GM21737 (cell line): Measurements from ENCODE around the gene SLC6A19.

Source experiments
- ATAC-seq: cut with Tn5 transposase; IDR thresholded peaks from one replicate; pipeline ENCODE4 v1.9.1; 2021; ENCODE audit warnings: mild to moderate bottlenecking, moderate library complexity; ENCODE audit not compliant: unreplicated experiment

Gene SLC6A19

DNA sequence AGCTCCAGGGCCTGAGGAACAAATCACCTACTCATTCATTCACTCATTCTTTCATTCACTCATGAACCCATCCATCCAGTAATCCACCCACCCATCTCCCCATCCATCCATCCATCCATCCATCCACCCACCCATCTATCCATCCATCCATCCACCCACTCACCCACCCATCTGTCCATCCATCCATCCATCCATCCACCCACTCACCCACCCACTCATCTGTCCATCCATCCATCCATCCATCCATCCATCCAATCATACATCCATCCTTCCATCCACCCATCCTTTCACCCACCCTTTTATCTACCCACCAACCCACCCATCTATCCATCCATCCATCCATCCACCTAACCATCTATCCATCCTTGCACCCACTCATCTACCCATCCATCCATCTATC, 35.5 kb upstream of the SLC6A19 start:
- ATAC-seq, result no peak

DNA sequence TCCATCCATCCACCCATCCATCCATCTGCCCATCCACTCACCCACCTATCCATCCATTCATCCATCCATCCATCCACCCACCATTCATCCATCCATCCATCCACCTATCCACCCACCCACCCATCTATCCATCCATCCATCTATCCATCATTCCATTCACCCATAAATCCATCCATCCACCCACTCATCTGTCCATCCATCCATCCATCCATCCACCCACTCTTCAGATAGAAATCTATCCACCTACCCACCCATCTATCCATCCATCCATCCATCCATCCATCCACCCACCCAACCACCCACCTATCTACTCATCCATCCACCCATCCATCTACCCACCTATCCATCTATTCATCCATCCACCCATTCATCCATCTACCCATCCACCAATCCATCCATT, 35.0 kb upstream of the SLC6A19 start:
- no peak for ATAC-seq

DNA sequence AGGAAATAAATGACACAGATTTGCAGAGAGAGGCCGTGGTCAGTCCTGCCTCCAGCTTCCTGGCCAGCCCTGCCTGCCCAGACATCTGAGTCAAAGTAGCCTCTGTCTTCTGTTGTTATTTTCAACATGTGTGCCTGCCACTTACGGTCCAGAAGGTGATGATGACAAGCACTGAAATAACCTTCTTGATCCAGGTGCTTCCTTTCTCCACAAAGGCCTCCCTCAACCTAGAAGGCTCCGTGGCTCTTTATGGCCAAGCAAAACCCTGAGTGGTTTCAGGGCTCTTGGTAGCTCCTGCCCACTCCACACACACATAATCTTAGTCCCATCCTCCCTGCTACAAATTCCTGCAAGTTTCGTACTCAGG, 34.1 kb upstream of the SLC6A19 start:
- no peak for ATAC-seq

DNA sequence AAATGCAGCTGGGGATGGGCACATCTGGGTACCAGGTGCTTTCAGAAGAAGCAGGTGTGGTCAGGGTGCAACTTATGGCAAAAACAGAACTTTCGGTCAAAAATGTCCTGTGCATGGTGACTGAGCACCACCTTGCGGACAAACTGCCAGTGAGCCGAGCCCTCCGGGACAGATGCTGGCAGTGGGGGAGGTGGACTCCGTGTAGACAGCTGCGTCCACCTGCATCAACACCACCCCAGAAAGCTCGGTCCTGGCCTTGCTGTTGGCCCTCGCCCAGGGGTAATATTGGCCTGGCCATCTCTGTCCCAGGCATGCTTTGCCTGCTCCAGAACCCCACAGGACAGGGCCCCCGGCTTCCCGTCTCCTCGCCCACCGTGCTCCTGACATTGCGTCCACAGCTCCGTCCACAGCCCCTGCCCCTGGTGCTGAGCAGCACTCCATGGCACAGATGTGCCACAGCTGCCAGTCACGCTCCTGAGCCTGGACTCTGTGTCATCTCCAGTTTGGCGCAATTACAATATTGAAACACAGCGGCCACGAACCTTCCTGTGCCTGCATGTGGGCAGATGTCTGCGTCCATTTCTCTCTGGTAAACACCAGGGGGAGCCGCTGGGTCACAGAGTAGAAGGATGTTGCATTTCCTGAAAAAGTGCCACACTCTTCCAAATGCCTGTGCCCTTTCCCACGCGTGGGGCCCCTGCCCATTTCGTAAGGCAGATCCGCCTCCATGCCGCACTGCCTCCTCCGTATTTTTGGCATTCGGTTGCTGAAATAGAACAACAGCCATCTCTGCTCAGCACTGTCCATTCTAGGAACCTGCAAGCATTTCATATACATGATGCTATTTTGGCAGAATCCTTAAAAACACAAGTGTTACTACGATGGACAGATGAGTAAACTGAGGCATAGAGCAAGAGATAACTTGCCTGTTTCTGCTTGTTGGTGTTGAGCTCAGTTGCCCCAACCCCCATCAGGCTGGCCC, 33.4 kb upstream of the SLC6A19 start:
- ATAC-seq, result peak; percentile 63

DNA sequence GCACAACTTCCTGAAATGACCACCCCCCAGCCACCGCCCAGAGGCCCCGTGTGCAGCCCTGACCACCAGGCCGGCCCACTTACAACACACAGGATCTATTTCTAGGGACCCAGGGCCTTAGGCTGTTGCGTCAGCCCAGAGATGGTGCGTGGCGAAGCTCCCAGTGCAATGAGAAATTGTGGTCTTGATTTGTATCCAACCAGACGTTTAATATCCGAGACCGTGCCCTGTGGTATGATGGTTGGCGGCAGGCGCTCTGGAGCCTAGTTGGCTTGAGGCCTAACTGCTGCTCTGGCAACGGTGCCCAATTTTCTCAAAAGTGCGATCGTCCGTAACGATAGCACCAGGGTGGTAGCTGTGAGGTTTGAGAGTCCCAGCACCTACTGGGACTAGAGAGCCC, 32.6 kb upstream of the SLC6A19 start:
- no peak for ATAC-seq

DNA sequence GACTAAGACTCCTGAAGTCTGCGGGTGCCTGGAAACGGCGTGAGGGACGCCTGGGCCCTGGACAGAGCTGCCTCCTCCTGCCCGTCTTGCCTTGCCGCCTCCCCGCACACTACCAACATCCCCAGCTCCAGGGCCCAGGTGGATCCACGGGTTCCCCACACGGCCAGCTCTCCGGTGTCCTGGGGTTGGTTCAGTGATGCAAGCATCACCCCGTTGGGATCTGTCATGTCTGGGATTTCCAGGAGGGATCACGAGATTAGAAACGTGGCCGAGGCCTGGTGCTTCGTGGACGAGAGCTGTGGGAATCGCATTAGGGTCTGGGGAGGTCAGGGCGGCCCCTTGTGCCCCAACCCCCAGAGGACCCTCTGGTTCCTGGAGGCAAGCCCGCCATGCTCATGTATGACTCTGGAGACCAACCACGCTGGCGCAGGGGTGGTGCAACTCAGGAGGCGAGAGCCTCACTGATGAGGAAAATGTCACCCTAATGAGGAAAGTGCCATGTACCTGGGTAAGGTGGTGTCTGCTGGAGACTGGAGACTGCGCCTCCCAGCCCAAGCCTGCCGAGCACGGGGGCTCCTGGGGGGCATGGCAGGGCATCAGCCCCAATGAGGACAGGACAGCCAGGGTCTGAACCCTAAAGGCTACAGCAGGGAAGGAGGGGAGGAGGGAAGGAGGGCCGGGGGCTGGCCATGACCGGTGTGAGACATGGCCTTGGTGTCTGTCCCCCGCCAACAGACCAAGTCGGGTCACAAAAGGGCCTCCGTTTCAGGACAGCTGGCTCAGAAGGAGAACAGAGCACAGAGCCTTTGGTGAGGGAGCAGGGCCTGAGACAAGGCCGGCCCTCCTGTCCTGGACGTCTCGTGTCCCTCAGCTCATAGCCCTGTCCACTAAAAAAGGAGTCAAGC, 31.9 kb upstream of the SLC6A19 start:
- no peak for ATAC-seq

DNA sequence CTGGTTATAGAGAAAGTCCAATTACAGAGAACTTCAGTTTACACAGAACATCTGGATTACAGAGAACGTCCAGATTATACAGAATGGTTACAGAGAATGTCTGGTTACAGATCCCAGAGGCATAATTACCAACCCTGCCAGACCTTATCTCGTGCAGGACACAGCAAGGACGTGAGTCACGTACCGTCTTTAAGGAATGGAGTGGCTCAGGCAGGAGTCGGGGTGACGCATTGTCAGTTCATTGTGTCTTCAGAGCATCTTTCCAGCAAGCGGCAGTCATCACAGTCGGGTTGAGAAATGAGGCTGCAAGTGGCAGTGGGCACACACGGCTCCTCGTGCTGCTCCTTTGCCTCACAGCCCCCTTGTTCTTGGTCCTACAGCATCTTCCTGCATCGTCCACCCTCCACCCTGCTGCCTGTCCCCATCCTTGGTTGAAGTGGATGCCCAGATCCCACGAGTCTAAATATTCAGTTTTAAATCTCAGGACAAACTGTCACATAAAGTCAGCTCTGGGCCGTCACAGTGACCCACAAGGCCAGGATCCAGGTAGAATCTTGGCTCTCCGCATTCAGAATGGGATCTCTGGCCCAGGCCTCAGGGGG, 30.0 kb upstream of the SLC6A19 start:
- ATAC-seq, result no peak

DNA sequence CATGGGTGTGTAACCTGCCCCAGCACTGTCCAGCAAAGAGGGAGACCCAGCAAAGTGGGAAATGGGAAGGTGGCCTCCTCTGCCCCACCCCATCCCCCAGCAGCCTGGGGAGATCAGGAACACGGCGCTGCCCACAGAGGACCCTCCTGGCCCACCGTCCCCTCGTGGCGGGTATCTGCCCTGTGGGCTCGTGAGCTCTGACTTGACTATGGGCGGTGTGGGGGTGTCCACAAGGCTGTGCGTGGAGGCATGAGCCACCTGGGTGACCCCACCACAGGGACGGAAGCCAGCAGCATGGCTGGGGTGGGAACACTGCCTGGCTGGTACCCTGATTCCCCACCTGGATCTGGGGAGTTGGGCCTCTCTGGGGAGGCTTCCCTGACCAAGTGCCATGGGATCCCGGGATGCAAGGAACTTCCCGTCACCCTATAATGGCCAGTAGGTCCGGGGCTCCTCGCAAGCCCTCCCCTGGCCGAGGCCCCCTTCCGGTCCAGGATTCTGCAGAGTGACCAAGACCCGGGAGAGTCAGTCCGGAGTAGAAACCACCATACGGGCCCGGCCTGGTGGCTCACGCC, 29.3 kb upstream of the SLC6A19 start:
- ATAC-seq, result no peak

DNA sequence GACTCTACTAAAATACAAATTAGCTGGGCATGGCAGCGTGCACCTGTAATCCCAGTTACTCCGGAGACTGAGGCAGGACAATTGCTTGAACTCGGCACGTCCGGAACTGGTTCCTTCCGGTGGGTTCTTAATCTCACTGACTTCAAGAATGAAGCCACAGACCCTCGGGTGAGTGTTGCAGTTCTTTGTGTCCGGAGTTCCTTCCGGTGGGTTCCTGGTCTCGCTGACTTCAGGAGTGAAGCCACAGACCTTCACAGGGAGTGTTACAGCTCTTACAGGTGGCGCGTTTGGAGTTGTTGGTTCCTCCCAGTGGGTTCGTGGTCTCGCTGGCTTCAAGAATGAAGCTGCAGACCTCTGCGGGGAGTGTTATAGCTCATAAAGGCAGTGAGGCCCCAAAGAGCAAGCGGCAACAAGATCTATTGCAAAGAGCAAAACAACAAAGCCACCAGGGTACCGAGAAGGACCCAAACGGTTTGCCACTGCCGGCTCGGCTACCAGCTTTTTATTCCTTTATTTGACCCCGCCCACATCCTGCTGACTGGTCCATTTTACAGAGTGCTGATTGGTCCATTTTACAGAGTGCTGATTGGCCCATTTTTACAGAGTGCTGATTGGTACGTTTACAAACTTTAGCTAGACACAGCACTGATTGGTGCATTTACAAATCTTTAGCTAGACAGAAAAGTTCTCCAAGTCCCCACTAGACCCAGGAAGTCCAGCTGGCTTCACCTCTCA, 28.6 kb upstream of the SLC6A19 start:
- no peak for ATAC-seq

DNA sequence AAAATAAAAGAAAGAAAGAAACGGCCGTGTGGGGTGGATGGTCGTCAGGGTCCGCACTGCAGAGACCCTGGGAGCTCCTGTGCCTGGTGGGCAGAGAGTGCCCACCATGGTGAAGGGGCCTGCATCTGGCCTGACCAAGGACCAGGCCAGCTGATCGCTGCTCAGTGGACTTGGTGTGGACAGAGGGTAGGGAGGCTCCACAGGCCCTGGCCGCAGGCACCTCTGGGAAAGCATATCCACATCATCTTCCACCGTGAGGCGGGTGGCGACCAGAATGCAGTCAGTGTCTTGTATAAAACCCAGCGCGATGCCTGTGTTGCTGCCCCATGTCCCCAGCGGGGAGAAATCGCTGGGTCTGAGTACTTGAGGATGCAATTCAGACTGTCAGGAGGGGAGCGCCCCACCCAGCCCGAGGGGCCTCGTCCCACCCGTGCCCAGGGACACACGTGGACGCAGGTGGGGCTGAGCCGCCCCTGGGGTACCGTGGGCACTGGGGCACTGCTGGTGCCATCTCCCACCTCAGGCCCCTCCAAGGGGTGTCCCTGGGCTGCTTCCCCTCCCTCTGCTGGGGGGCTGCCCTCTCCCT, 27.8 kb upstream of the SLC6A19 start:
- no peak for ATAC-seq

DNA sequence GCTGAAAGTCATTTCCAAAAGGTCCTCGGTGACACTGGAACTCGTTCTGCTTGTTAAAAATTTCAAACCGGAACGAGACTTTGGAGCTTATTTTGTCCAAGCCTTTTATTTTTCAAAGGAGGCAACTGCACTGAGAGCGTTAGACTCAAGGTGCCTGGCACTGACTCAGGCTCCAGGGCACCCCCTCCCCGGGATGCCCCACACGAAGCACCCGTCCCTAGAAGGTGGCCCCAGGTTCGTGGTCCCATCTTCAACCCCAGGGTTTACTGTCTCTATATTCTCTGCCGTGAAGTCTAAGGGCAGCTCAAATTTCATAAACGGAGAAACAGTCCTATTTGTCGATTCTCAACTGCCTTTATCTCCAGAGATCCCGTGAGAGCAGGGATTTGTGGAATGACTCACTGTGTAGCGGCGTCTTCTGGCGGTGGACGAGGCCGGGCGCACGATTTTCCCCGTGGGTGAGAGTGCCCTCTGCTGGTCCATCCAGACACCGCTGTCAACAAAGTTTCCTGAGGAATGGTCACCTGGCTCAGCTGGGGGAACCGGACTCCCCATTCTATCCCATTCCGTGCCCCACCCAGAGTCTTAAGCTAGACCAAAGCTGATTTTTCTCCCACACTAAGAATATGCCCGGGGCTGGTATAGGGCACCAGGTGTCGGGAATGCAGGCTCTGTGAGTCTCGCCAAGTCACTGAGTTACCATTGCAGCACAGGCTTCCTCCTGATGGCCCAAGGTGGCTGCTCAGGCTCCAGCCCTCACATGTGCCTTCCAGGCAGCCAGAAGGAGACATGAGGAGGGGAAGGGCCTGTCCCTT, 27.1 kb upstream of the SLC6A19 start:
- ATAC-seq, result no peak

DNA sequence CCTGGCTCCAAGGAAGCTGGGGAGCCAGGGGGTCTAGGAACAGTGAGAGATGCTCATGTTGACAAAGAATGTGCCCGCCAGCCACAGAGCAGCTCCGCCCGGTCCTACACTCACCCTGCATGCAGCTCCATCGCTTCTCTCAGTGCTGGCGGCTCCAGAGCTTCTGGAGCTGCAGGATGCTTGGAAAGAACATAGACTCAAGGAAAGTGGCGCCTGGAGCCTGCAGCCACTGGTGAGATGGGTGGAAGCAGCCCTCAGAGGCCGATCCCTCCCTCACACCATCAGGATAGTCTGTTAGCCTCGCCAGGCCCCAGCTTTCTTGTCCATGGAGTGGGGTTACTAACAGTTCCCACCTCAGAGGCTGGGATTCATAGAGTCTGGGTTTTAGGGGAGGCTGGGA, 26.4 kb upstream of the SLC6A19 start:
- ATAC-seq, result no peak

DNA sequence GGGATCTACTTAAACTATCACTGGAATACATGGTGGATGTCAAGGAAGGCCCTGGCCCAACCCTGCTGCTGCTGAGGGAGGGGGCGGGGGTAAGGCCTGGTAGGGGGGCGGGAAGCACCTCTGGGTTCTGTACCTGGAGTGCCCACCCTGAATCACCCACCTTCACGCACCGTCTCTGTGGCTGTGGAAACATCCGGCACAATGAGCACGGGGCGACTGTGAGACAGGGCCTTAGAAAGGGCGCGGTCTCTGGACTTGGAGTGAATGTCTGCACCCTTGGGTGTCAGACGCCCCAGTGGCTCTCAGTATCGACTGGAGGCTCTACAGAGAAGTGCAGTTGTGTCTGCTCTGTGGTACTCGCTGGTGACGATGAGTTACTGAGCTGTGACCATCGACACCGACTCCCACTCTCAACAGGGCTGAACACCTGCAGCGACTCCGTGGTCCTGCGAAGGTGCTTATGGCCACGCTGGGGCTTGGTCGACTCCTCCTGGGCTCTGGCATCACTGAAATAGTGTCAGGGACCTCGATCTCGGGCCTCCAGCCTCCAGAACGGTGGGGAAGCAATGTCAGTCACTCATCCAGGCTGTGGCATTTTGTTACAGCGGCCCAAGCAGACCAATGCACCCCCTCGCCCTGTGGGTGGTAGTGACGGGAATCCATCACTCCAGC, 25.5 kb upstream of the SLC6A19 start:
- no peak for ATAC-seq

DNA sequence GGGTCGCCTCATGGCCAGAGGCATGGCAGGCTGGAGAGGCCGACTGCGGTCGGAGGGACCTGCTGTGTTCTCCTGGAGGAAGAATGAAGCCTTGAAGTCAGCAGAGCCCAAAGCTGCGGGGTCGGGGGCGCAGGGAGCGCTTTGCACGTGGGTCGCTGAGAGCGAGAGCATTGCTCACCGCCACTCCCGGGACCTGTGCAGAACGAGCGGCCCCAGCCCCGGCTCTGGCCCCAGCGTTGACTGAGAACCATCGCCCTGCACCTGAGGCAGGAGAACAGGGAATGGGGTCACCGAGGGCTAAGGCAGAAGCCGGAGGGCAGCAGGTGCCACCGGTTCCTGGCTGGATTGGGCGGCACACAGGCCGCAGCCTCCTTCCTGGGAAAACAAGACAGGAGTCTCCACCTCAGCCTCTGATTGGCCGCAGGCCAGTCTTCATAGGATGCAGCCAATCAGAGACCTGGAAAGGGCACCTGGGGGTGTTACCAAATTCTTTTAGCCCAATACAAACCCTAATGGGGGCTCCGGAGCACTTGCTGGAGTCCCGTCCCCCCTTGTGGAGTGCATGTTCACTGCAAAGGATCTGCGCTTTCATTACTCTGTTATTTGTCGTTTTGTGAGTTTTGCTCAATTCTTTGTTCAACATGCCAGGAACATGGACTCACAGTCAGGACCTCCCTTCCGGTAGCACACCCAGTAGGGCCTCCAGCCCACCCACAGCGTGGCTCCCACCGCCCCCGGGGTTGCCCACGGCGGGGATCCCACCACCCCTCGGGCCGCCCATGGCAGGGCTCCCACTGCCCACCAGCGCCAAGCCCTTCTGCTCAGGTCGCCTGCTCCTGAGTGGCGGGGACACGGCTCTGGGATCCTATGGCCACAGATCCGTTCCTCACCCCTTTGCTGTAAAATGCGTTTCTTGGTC, 24.7 kb upstream of the SLC6A19 start:
- ATAC-seq, result no peak

DNA sequence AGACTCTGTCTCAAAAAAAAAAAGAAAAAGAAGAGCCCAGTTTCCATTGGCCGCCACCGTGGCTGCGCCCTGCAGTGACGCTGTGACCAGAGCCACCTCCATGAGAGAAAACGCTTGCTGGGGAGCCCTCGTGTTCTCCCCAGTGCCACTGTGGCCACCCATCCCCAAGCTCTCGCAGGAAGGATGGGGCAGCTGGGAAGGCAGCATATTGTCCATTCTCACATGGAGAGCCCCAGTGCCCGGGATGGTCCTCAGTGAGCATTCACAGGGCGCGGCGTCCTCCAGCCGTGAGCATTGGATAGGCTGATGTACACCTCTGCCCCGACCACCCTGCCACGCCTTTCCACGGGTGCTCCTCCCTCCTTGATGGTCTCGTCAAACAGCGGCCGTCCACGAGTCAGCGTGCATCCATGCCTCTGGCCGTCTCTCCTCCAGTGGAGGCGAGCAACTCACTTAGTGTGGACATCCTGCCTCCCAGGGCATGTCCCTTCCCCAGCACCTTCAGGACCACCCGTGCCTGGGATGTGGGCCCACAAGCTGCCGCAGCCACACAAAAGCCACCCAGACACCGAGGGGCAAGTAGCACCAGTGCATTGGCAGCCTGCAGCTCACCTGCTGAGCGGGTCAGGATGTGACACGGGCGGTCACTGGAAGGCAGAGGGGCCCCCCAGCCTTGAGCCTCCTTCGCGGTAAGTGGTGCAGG, 23.4 kb upstream of the SLC6A19 start:
- ATAC-seq, result no peak

DNA sequence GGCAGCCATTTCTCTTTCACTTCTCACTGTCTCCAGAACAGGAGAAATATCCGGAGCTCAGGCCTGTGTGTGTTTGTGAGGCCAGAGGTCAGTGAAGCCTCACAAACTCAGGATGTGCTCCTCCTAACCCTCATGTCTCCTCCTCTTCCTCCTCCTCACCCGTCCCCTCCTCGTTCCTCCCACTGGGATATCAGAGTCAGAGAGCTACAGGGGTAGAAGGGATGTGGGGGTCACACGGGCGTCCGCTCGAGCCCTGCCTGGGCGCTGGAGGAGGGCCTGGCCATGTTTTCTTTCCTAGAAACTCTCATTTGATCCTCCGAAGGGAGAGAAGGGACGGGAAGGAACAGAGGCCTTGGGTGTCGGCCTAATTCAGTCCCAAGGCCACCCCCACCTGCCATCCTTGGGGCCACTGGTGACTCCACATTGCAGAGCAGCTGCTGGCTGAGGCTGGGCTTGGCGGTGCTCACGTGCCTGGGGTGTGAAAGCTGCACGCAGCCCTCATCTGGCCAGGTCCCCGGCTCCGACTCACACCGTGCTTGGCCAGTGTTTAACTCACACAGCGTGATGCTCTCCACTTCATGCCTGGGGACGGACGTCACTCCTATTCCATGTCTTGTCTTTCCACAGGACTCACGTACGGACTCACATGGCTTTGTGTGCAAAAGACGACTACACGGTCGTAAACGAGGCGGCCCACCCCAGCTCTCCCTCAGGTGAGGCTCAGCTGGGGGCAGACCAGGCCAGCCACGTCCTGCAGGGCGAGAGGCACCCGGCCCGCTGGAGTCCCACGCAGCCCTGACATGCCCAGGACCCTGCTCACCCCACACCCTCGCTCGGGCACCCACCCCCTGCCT, 22.6 kb upstream of the SLC6A19 start:
- ATAC-seq, result no peak
